DLD1 (cell line): Measurements from ENCODE around the gene JPH2.

Experiments
- in situ Hi-C: cut with HindIII; loops from 2 replicates; pipeline ENCODE4 v1.10.0; 2017; ENCODE audit warnings: low sequenced_read_pairs

JPH2 gene

GRCh38 chr20:44084439-44084838, 102.5 kb downstream of the JPH2 start:
- in situ Hi-C loops, result loop anchor here (25.0 kb wide), 1 partner anchor 322 kb away; no protein-coding TSS in a partner anchor

- in situ Hi-C loops, result loop anchor here (25.0 kb wide), 1 partner anchor 321 kb away; no protein-coding TSS in a partner anchor
These were observed 103.6 kb downstream of the JPH2 start for GRCh38 chr20:44083220-44083933.

GRCh38 chr20:44081888-44082287, 105.1 kb downstream of the JPH2 start:
- in situ Hi-C loops, result loop anchor here (25.0 kb wide), 1 partner anchor 320 kb away; no protein-coding TSS in a partner anchor

- in situ Hi-C loops, result loop anchor here (25.0 kb wide), 1 partner anchor 319 kb away; no protein-coding TSS in a partner anchor
These were observed 105.5 kb downstream of the JPH2 start for GRCh38 chr20:44081476-44081875.

- in situ Hi-C loops, result loop anchor here (25.0 kb wide), 1 partner anchor 318 kb away; no protein-coding TSS in a partner anchor
These were observed 106.2 kb downstream of the JPH2 start for GRCh38 chr20:44080646-44081267.

GRCh38 chr20:44080064-44080463, 106.9 kb downstream of the JPH2 start:
- in situ Hi-C loops, result loop anchor here (25.0 kb wide), 1 partner anchor 318 kb away; no protein-coding TSS in a partner anchor

- in situ Hi-C loops, result loop anchor here (25.0 kb wide), 1 partner anchor 317 kb away; no protein-coding TSS in a partner anchor
These were observed 107.7 kb downstream of the JPH2 start for GRCh38 chr20:44079291-44079690.

GRCh38 chr20:44075950-44076232, 111.1 kb downstream of the JPH2 start:
- in situ Hi-C loops, result loop anchor here (25.0 kb wide), 1 partner anchor 314 kb away; no protein-coding TSS in a partner anchor

GRCh38 chr20:44075191-44075949, 111.6 kb downstream of the JPH2 start:
- in situ Hi-C loops, result loop anchor here (25.0 kb wide), 1 partner anchor 313 kb away; no protein-coding TSS in a partner anchor

- in situ Hi-C loops, result loop anchor here (25.0 kb wide), 1 partner anchor 312 kb away; no protein-coding TSS in a partner anchor
These were observed 112.5 kb downstream of the JPH2 start for GRCh38 chr20:44074252-44075151.

- in situ Hi-C loops, result no loop called here
These were observed 113.3 kb downstream of the JPH2 start for GRCh38 chr20:44073675-44074071.

- in situ Hi-C loops, result no loop called here
These were observed 113.8 kb downstream of the JPH2 start for GRCh38 chr20:44073011-44073674.

- in situ Hi-C loops, result no loop called here
These were observed 114.6 kb downstream of the JPH2 start for GRCh38 chr20:44072384-44072783.

GRCh38 chr20:44071526-44072111, 115.4 kb downstream of the JPH2 start:
- in situ Hi-C loops, result no loop called here

GRCh38 chr20:44071057-44071456, 115.9 kb downstream of the JPH2 start:
- in situ Hi-C loops, result no loop called here

GRCh38 chr20:44070139-44070900, 116.7 kb downstream of the JPH2 start:
- in situ Hi-C loops, result no loop called here

GRCh38 chr20:44069203-44070011, 117.6 kb downstream of the JPH2 start:
- in situ Hi-C loops, result no loop called here
